Skeletal muscle satellite cell (primary cell): Measurements from ENCODE around the gene SKA1.
"Not testable (repeated sequence)": the region's sequence is repeated elsewhere in the genome, so short reads cannot be mapped to it uniquely, and the experiment has no call there.

Source experiments
- H3K27me3 ChIP-seq: 2 replicates; pipeline ENCODE4 v1.7.0; 2013; ENCODE audit warnings: low read length; ENCODE audit not compliant: control insufficient read depth, insufficient read depth
- H3K36me3 ChIP-seq: 2 replicates; pipeline ENCODE4 v1.7.0; 2013; ENCODE audit warnings: mild to moderate bottlenecking, control low read depth, low read length; ENCODE audit not compliant: insufficient read depth
- H3K4me1 ChIP-seq: 2 replicates; pipeline ENCODE4 v1.7.0; 2013; ENCODE audit warnings: low read length; ENCODE audit not compliant: control insufficient read depth, insufficient read depth
- H3K4me2 ChIP-seq: 2 replicates; pipeline ENCODE4 v1.7.0; 2013; ENCODE audit warnings: mild to moderate bottlenecking, low read length
- H3K4me3 ChIP-seq: 2 replicates; pipeline ENCODE4 v1.7.0; 2013; ENCODE audit warnings: low read length
- H3K9ac ChIP-seq: 2 replicates; pipeline ENCODE4 v1.7.0; 2013; ENCODE audit warnings: mild to moderate bottlenecking, low read depth, low read length, moderate library complexity
- H3K9me3 ChIP-seq: replicated peaks from 2 replicates; pipeline ENCODE4 v1.7.0; 2013; ENCODE audit warnings: mild to moderate bottlenecking, control low read depth, low read length

SKA1 gene

DNA sequence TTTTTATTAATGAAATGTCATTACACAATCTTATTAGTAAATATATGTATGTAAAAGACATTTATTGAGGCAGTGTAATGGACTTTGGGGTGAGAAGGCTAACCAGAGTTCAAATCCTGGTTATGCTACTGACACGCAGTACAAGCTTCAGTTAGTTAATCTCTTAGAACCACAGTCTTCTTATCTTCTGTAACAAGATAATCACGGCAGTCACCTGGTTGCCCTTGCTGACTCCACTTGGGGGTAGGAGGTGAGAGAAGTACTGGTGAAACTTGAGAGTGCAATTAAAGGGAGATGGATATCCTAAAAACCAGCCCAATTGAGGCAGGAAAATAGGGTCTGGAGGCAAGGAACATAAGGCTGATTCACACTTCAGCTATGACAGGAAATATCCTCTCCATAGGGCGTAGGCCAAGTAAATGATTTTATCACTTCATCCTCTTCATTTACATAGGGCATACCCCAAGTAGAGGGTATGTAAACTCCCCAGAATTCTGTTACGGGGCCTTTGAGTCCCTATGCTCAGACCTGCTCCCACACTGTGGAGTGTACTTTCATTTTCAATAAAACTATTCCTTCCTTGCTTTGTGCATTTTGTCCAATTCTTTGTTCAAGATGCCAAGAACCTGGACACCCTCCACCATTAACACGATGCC, 21.3 kb downstream of the SKA1 start:
- Histone ChIP-seq H3K9me3 (no peaks in the 10 kb centered on the region), H3K4me2 (no peak overlapping the region), H3K9ac (no peak overlapping the region), H3K36me3 (peaks cover 7% of the 10 kb centered on the region), H3K4me1 (no peaks in the 10 kb centered on the region), H3K27me3 (no peaks in the 10 kb centered on the region), H3K4me3 (no peak overlapping the region)

DNA sequence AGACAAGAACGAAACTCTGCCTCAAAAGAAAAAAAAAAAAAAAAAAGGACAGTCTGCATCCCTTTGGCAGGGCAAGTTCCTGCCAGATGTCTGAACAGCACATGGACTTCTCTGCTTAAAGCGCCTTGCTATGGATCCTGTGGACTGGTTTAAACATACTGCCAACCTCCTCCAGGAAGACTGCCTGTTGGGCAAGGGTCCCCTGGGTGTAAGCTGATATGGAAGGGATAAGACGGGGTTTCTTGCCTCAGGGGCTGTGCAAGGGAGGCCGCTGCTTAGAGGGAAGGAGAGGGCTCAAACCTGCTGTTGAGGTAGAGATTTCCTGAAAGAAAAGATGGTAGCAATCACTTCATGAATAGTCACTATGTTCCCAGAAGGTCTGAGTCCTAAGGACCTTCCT, 22.2 kb downstream of the SKA1 start:
- H3K9me3 ChIP-seq = no peaks in the 10 kb centered on the region
- no peak overlapping the region for H3K4me2 ChIP-seq
- H3K4me3 ChIP-seq = no peak overlapping the region
- H3K27me3 ChIP-seq = no peaks in the 10 kb centered on the region
- peaks cover 3% of the 10 kb centered on the region for H3K36me3 ChIP-seq
- H3K4me1 ChIP-seq = no peaks in the 10 kb centered on the region
- no peak overlapping the region for H3K9ac ChIP-seq

DNA sequence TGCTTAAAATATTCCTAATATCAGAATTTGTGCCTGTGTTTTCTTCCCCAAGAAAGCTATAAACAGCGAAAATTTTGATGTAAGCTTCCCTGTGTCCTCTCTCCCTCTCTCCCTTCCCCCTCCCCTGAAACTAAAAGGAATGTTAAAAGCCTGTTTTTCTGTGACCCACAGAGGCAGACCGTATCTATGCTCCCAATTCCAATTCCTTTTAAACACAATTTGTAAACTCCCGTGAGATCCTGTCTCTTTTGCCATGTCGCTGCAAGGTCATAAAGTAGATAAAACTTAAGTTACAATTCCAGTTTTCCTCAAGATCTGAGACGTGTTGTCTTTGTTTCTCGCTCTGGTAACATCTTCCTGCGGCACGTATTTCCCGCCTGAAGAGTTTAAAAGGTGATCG, 23.3 kb downstream of the SKA1 start:
- Histone ChIP-seq H3K27me3 (peaks cover 7% of the 10 kb centered on the region), H3K4me2 (no peak overlapping the region), H3K9me3 (no peaks in the 10 kb centered on the region), H3K9ac (no peak overlapping the region), H3K4me3 (no peak overlapping the region), H3K4me1 (no peaks in the 10 kb centered on the region), H3K36me3 (peaks cover 3% of the 10 kb centered on the region)

DNA sequence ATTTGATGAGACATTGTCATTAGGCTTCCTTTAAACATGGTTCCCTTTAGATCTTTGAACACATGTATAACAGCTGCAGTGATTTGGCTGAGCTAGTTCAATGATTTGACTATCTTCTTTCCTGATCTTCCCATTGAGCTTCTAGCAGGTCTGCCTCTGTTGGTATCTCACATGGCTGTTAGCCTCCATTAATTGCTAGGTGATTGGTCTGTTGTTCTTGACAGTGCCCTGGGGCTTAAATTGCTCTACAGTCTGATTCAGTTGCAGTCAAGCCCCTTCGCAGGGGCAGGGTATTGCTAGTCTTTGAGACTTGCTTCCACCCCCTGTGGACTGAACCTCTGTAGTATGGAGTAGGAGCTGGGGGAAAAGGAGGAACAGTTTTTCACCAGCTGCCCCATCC, 24.1 kb downstream of the SKA1 start:
- Histone ChIP-seq H3K4me1 (no peaks in the 10 kb centered on the region), H3K27me3 (peaks cover 15% of the 10 kb centered on the region), H3K9ac (no peak overlapping the region), H3K9me3 (no peaks in the 10 kb centered on the region), H3K4me2 (no peak overlapping the region), H3K36me3 (peaks cover 1% of the 10 kb centered on the region), H3K4me3 (no peak overlapping the region)

DNA sequence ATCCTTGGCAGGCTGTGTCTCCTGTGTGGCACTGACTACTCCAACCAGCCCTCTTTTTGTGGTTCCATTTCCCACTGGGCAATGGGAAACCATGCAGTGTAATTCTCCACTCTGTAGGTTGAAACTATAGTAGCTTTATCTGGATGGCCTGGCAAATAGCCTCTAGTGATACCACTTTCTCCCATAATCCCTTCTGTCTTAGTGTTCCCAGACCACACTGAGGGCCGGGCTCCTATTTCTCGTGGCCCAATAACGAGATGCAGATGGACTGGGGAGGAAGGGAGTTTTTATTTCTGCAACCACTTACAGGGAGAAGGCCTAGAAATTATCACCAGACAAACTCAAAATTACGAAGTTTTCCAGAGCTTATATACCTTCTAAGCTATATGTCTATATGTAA, 24.7 kb downstream of the SKA1 start:
- Histone ChIP-seq H3K9me3 (no peaks in the 10 kb centered on the region), H3K4me1 (no peaks in the 10 kb centered on the region), H3K27me3 (peaks cover 18% of the 10 kb centered on the region), H3K9ac (no peak overlapping the region), H3K36me3 (no peaks in the 10 kb centered on the region), H3K4me2 (no peak overlapping the region), H3K4me3 (no peak overlapping the region)

DNA sequence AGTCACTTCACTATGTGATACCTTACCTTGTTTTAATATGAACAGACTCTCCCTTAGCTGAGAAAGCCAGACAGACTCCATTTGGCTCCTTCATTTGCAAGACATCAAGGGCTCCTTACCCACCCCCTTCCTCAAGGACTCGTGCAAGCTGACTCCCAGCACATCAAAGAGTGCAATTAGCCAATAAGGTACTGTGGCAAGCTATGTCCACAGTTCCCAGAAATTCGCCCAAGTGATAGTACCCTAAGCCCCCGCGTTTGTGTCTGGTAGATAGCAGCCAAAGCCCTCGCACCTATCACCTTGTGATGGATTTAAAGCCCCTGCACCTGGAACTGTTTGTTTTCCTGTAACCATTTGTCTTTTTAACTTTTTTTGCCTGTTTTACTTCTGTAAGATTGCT, 25.6 kb downstream of the SKA1 start:
- H3K9ac ChIP-seq, H3K36me3 ChIP-seq, H3K4me2 ChIP-seq, H3K9me3 ChIP-seq, H3K4me3 ChIP-seq, H3K4me1 ChIP-seq: not testable (repeated sequence)
- peaks cover 23% of the 10 kb centered on the region for H3K27me3 ChIP-seq

DNA sequence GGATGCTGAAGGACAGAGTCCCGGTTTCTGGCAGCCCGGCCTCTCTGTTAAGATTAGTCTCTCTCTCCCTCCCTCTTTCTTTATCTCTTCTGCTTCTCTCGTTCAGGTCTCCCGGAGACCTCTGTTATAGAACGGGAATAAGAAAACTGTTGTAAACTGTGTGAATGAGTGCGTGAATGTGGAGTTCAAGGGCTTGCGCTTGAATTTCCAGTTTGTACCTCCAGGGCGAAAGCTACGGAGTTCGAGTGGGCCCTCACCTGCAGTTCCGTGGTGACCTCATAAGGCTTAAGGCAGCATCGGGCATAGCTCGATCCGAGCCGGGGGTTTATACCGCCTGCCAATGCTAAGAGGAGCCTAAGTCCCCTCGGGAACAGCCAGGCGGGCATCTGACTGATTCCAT, 26.4 kb downstream of the SKA1 start:
- H3K36me3 ChIP-seq = no peaks in the 10 kb centered on the region
- H3K4me1 ChIP-seq = no peaks in the 10 kb centered on the region
- no peak overlapping the region for H3K9ac ChIP-seq
- H3K9me3 ChIP-seq = no peaks in the 10 kb centered on the region
- H3K27me3 ChIP-seq = peaks cover 30% of the 10 kb centered on the region
- no peak overlapping the region for H3K4me3 ChIP-seq
- no peak overlapping the region for H3K4me2 ChIP-seq

DNA sequence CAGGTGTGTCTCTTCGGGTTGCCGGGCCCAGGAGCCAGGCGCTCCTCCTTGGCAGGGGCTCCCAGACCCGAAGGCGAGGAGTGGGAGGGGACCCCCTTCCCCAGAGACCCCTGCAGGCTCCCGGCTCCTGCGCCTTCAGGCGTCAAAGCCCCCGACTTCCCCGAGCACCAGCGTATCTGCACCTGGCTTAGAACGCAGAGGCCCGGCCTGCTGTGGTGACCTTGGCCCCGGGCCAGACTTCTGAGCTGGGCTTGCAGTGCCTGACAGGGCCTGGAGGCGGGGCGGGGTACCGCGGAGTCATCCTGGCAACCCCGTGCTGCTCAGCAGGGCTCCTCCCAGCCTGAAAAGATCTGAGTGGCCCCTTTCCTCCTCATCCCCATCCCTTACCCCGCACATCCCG, 27.0 kb downstream of the SKA1 start:
- no peaks in the 10 kb centered on the region for H3K36me3 ChIP-seq
- peaks cover 30% of the 10 kb centered on the region for H3K27me3 ChIP-seq
- no peak overlapping the region for H3K9ac ChIP-seq
- H3K4me2 ChIP-seq = no peak overlapping the region
- no peaks in the 10 kb centered on the region for H3K9me3 ChIP-seq
- H3K4me3 ChIP-seq = no peak overlapping the region
- no peaks in the 10 kb centered on the region for H3K4me1 ChIP-seq

DNA sequence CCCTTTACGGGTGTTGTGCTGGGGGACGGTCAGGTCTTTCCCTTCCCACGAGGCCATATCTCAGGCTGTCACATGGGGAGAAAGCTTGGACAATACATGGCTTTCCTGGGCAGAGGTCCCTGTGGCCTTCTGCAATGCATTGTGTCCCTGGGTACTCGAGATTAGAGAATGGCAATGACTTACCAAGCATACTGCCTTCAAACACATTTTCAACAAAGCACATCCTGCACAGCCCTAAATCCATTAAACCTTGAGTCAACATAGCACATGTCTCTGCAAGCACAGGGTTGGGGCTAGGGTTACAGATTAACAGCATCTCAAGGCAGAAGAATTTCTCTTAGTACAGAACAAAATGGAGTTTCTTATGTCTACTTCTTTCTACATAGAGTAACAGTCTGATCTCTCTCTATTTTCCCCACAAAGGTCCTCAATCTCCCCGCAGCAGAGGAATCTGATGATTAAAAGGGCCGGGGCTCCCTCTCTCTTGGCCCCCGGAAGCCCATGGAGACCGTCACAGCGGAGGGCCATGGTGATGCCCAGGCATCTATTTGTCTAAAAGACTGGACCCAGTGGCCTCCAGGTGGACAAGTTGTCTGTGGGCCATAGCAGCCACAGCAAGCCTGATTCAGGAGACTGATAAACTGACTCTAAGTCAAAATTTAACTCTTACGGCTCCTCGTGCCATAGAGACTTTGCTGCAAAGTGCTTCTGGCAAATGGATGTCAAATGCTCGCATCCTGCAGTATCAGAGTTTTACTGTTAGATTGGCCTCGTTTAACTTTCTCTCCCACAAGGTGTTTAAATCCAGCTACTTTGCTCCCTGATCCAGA, 30.1 kb downstream of the SKA1 start:
- not testable (repeated sequence) for H3K9me3 ChIP-seq, H3K4me3 ChIP-seq, H3K36me3 ChIP-seq, H3K9ac ChIP-seq, H3K4me2 ChIP-seq, H3K4me1 ChIP-seq
- H3K27me3 ChIP-seq = peaks cover 47% of the 10 kb centered on the region

DNA sequence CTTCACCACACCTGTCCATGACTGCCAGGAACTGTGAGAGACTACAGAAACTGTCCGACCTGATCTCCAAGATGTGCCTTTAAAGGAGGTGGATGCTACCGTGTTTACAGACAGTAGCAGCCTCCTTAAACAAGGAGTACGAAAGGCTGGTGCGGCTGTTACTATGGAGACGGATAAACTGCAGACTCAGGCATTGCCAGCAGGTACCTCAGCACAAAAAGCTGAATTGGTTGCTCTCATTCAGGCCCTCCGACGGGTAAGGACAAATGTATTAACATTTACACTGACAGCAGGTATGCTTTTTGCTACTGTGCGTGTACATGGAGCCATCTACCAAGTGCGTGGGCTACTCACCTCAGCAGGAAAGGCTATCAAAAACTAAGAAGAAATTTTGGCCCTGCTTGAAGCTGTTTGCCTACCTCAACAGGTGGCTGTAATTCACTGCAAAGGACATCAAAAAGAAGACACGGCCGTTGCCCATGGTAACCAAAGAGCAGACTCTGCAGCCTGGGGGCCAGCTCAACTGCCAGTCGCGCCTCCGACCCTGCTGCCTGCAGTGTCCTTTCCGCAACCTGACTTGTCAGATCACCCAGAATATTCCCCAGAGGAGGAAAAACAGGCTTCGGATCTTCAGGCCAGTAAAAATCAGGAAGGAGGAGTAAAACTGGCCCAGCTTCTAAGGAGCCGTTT, 30.9 kb downstream of the SKA1 start:
- no peak overlapping the region for H3K4me3 ChIP-seq
- no peaks in the 10 kb centered on the region for H3K36me3 ChIP-seq
- H3K4me2 ChIP-seq = no peak overlapping the region
- peaks cover 54% of the 10 kb centered on the region for H3K27me3 ChIP-seq
- no peaks in the 10 kb centered on the region for H3K4me1 ChIP-seq
- no peaks in the 10 kb centered on the region for H3K9me3 ChIP-seq
- H3K9ac ChIP-seq = no peak overlapping the region

DNA sequence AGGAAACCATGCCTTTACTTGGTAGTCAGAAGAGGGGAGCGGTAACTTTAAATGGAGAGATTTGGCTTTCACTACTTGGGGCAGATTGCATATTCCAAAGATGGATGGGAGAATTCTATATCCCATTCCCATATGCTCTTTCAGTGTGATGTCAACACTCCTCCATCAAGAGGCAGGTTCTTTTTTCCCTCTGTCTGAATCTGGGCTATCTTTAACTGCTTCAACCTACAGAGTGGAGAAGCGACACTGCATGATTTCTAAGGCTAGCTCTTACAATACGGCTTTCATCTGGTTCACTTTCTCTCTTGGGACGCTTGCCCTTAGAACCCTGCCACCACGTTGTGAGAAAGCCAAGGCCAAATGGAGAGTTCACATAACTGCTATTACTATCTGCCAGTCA, 34.4 kb downstream of the SKA1 start:
- Histone ChIP-seq H3K9me3 (no peaks in the 10 kb centered on the region), H3K4me2 (no peak overlapping the region), H3K4me1 (no peaks in the 10 kb centered on the region), H3K27me3 (peaks cover 37% of the 10 kb centered on the region), H3K36me3 (no peaks in the 10 kb centered on the region), H3K9ac (no peak overlapping the region), H3K4me3 (no peak overlapping the region)
